Type B pancreatic cell (in vitro differentiated cells): ENCODE data around the gene GFY. TPM values are rescaled to one million over a fixed set of nuclear protein-coding genes. Genes with fewer than 3 reads are reported as not detected.

Source experiments
- DNase-seq: peaks from one replicate; pipeline ENCODE4 v3.0.0; 2021; ENCODE audit warnings: mixed read lengths; ENCODE audit not compliant: unreplicated experiment; ENCODE audit errors: extremely low spot score
- H3K27ac Mint-ChIP-seq: 2 replicates; pipeline ENCODE4 v1.8.0; 2021; ENCODE audit warnings: mild to moderate bottlenecking, mixed read lengths
- H3K27me3 Mint-ChIP-seq: 2 replicates; pipeline ENCODE4 v1.8.0; 2021; ENCODE audit warnings: mixed read lengths
- H3K36me3 Mint-ChIP-seq: 2 replicates; pipeline ENCODE4 v1.8.0; 2021; ENCODE audit warnings: mixed read lengths
- H3K4me1 Mint-ChIP-seq: one replicate; pipeline ENCODE4 v1.8.0; 2021; ENCODE audit warnings: mixed read lengths; ENCODE audit not compliant: unreplicated experiment
- H3K4me3 Mint-ChIP-seq: 2 replicates; pipeline ENCODE4 v1.8.0; 2021; ENCODE audit warnings: mild to moderate bottlenecking, mixed read lengths
- H3K9me3 Mint-ChIP-seq: 2 replicates; pipeline ENCODE4 v1.8.0; 2021; ENCODE audit warnings: mixed read lengths
- CTCF ChIP-seq: fragments of 200-600 bp; sonication (generic); conservative IDR thresholded peaks from 2 replicates; pipeline ENCODE4 v1.5.0; 2021; ENCODE audit warnings: antibody characterized with exemption, mild to moderate bottlenecking
- total RNA-seq: library from RNA; stranded (reverse); gene quantifications from 2 replicates; pipeline ENCODE4 v1.2.1, GENCODE V29; 2021; ENCODE audit warnings: low replicate concordance

The GFY gene
- total RNA-seq, 1 donor from 2014 or later = not detected

- Mint-ChIP-seq H3K36me3 (no peaks in the 10 kb centered on the region), H3K9me3 (no peaks in the 10 kb centered on the region), H3K27me3 (peaks cover 22% of the 10 kb centered on the region), H3K27ac (no peak overlapping the region), H3K4me1 (peaks cover 7% of the 10 kb centered on the region), H3K4me3 (no peak overlapping the region)
- no peak for DNase-seq
- no peak for TF ChIP-seq CTCF
These were observed 50.2 kb downstream of the GFY start for GRCh38 chr19:49475191-49475917.

- peak overlapping the region; percentile 44 for H3K4me3 Mint-ChIP-seq
- no peak for DNase-seq
- H3K27ac Mint-ChIP-seq = no peak overlapping the region
- H3K36me3 Mint-ChIP-seq = no peaks in the 10 kb centered on the region
- peak; percentile 75 for TF ChIP-seq CTCF
- no peaks in the 10 kb centered on the region for H3K9me3 Mint-ChIP-seq
- H3K27me3 Mint-ChIP-seq = peaks cover 22% of the 10 kb centered on the region
- peaks cover 7% of the 10 kb centered on the region for H3K4me1 Mint-ChIP-seq
These were observed 51.0 kb downstream of the GFY start for GRCh38 chr19:49475995-49476880.

Other genes with a start within 250 kb of the GFY start
- 0.31 and 3.5 TPM in 2 replicates for gene SLC6A16, start 100.2 kb upstream of the GFY start, total RNA-seq
- gene CD37, start 90.0 kb upstream of the GFY start, total RNA-seq = not detected in 2 replicates
- gene TEAD2, start 63.0 kb upstream of the GFY start, total RNA-seq = 28.9 and 116 TPM in 2 replicates
- 0.90 and 9.4 TPM in 2 replicates for gene DKKL1, start 61.5 kb upstream of the GFY start, total RNA-seq
- gene KASH5, start 37.1 kb upstream of the GFY start, total RNA-seq = not detected in 2 replicates
- not detected in 2 replicates for gene PTH2, start 1.9 kb upstream of the GFY start, total RNA-seq
- 0.19 TPM in 1 of 2 replicates, not detected in the other for gene SLC17A7, start 16.1 kb downstream of the GFY start, total RNA-seq
- gene PIH1D1, start 26.4 kb downstream of the GFY start, total RNA-seq = 83.1 and 93.3 TPM in 2 replicates
- gene ALDH16A1, start 27.8 kb downstream of the GFY start, total RNA-seq = 22.7 and 33.7 TPM in 2 replicates
- 1.9 and 2.0 TPM in 2 replicates for gene FLT3LG, start 48.8 kb downstream of the GFY start, total RNA-seq
- 3,274 and 3,593 TPM in 2 replicates for gene RPL13A, start 62.2 kb downstream of the GFY start, total RNA-seq
- 2,401 and 2,461 TPM in 2 replicates for gene RPS11, start 71.0 kb downstream of the GFY start, total RNA-seq
- 102 and 106 TPM in 2 replicates for gene FCGRT, start 87.3 kb downstream of the GFY start, total RNA-seq
- gene RCN3, start 102.6 kb downstream of the GFY start, total RNA-seq = 4.5 and 12.1 TPM in 2 replicates
- 56.3 and 62.0 TPM in 2 replicates for gene NOSIP, start 155.2 kb downstream of the GFY start, total RNA-seq
- gene PRRG2, start 155.9 kb downstream of the GFY start, total RNA-seq = 5.1 and 5.2 TPM in 2 replicates
- gene PRR12, start 165.8 kb downstream of the GFY start, total RNA-seq = 32.0 and 40.0 TPM in 2 replicates
- 10.6 and 16.0 TPM in 2 replicates for gene RRAS, start 214.8 kb downstream of the GFY start, total RNA-seq
- gene SCAF1, start 216.8 kb downstream of the GFY start, total RNA-seq = 75.0 and 78.1 TPM in 2 replicates
- 81.4 and 86.6 TPM in 2 replicates for gene IRF3, start 240.5 kb downstream of the GFY start, total RNA-seq
- gene BCL2L12, start 240.5 kb downstream of the GFY start, total RNA-seq = 40.8 and 49.2 TPM in 2 replicates